Heart left ventricle (tissue), 13 donors: ENCODE measurements around the gene FCN1.

Experiments used
- CTCF ChIP-seq, 12 donors: fragments of 200-600 bp; sonication (generic) in 4 of 12; IDR thresholded peaks; one replicate each; pipeline versions ENCODE4 v1.5.0 to v1.8.0; 2018 to 2022; ENCODE audit warnings: antibody characterized with exemption in 12 of 12, mild to moderate bottlenecking in 5 of 12
- POLR2A ChIP-seq, 2 donors: fragments of 450-650 bp; IDR thresholded peaks; one replicate each; pipeline ENCODE4 v1.6.1; 2017; ENCODE audit warnings: antibody characterized with exemption in 2 of 2, mild to moderate bottlenecking in 2 of 2, moderate library complexity in 2 of 2
- donor health status: ischemic (EF 13 %, LVEDD 7.1; RV severe dilation, severe dysfunction).
- donor health status: DM: no; HTN: yes; CAD: no.
- donor health status: DM: no; HTN: no; CAD: no.
- donor health status: ischemic (EF 25% LVEDD 6.9; RV normal size, moderate dysfunction).
- donor health status: ischemic (EF 25% LVEDD 5.7; RV mildly dilated, moderate dysfunction).
- donor health status: ischemic (EF 35%, LVEDD 5.7; RV mildly dilated, moderate dysfunction).
- donor health status: nonischemic (EF 11% LVEDD 7.7; RV severe dilation, severe dysfunction).
- donor health status: DM: yes; HTN: yes; CAD: no.
- donor health status: PGD.
- donor health status: ischemic (EF 29% LVEDD 5.4; RV normal size, mild dysfunction).
- donor health status: nonischemic (EF 23%, LVEDD 6.1; RV moderate dilation, normal function).

DNA sequence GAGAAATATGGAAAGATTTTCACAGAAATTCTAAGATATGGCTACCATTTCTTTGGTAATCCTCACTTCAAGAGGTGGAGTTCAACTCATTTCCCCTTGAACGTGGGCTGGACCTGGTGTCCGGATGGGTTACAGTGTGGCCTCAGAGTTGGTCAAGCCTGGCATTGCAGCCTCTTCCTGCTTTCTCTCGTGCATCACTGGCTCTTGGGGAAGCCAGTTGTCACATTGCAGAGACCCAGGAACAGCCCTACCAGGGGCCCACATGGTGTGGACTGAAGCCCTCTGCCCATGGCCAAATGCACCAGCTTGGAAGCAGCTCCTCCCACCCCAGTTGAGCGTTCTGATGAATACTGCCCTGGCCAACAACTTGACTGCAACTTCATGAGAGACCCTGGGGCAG is 47.7 kb upstream of the FCN1 start:
- TF ChIP-seq CTCF (IDR thresholded peaks at IDR 0.05) (no peak), POLR2A (IDR thresholded peaks at IDR 0.05) (no peak)
